ENCODE results near the gene SLC2A5. TPM values are rescaled to one million over a fixed set of nuclear protein-coding genes. Genes with fewer than 3 reads are reported as not detected.
"Not testable (repeated sequence)": the region's sequence is repeated elsewhere in the genome, so short reads cannot be mapped to it uniquely, and the experiment has no call there.

Gene SLC2A5
- total RNA-seq, 1 donor from 2014 or later, result 12.6 TPM

- no peak for DNase-seq (ENCODE audit: low read depth)
Observed at GRCh38 chr1:9037476-9038337, 31.7 kb downstream of the SLC2A5 start.

- no peak for DNase-seq (ENCODE audit: low read depth)
Observed at GRCh38 chr1:9035226-9035625, 34.2 kb downstream of the SLC2A5 start.

- no peak for DNase-seq (ENCODE audit: low read depth)
Observed at GRCh38 chr1:9033363-9033762, 36.1 kb downstream of the SLC2A5 start.

- no peak for DNase-seq (ENCODE audit: low read depth)
Observed at GRCh38 chr1:9031484-9032259, 37.8 kb downstream of the SLC2A5 start.

- not testable (repeated sequence) for DNase-seq (ENCODE audit: low read depth)
Observed at GRCh38 chr1:9031077-9031476, 38.4 kb downstream of the SLC2A5 start.

- no peak for DNase-seq (ENCODE audit: low read depth)
Observed at GRCh38 chr1:9028921-9029705, 40.3 kb downstream of the SLC2A5 start.

GRCh38 chr1:9027307-9027706, 42.1 kb downstream of the SLC2A5 start:
- no peak for DNase-seq (ENCODE audit: low read depth)

GRCh38 chr1:9025449-9025848, 44.0 kb downstream of the SLC2A5 start:
- DNase-seq (ENCODE audit: low read depth), result no peak

- no peak for DNase-seq (ENCODE audit: low read depth)
Observed at GRCh38 chr1:9024837-9025236, 44.6 kb downstream of the SLC2A5 start.

- no peak for DNase-seq (ENCODE audit: low read depth)
Observed at GRCh38 chr1:9022773-9023172, 46.7 kb downstream of the SLC2A5 start.

GRCh38 chr1:9022026-9022738, 47.3 kb downstream of the SLC2A5 start:
- DNase-seq (ENCODE audit: low read depth), result not testable (repeated sequence)

GRCh38 chr1:9020305-9020704, 49.1 kb downstream of the SLC2A5 start:
- DNase-seq (ENCODE audit: low read depth), result no peak

GRCh38 chr1:9019896-9020295, 49.5 kb downstream of the SLC2A5 start:
- no peak for DNase-seq (ENCODE audit: low read depth)

- no peak for DNase-seq (ENCODE audit: low read depth)
Observed at GRCh38 chr1:9018333-9018732, 51.1 kb downstream of the SLC2A5 start.

GRCh38 chr1:9016455-9016854, 53.0 kb downstream of the SLC2A5 start:
- DNase-seq (ENCODE audit: low read depth), result no peak

GRCh38 chr1:9014475-9015375, 54.7 kb downstream of the SLC2A5 start:
- DNase-seq (ENCODE audit: low read depth), result peak; percentile 53

- no peak for DNase-seq (ENCODE audit: low read depth)
Observed at GRCh38 chr1:9013819-9014218, 55.6 kb downstream of the SLC2A5 start.

GRCh38 chr1:9010781-9011323, 58.6 kb downstream of the SLC2A5 start:
- DNase-seq (ENCODE audit: low read depth), result no peak

All from myocyte (in vitro differentiated cells).